ENCODE results near the gene NRG3. TPM values are rescaled to one million over a fixed set of nuclear protein-coding genes. Genes with fewer than 3 reads are reported as not detected.

Gene NRG3
- total RNA-seq, 1 experiment from 2014 or later, result 0.08 TPM

DNA sequence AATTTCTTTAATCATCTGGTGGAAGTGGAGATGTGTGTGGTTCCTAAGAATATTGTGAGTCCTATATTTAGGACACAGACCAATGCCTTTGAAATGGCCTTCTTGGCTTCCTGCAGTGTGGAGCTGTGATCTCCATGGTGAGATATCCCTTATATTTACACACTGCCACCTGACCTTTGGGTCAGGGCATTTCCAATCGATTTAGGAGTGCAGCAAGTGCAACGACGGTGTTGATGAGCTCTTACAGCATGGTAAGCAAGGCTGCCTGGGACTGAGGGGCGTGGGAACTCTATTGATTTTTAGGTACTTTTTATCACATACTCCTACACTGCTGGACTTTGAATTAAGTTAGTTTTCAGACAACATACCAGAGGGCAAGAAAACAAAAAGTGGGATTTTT lies 146.0 kb downstream of the NRG3 start:
- in situ Hi-C loops (cut with HindIII; ENCODE audit: low pct_unique_long_range_greater_than_20kb, low sequenced_read_pairs), result no loop called here
- POLR2A ChIA-PET, result no interaction called here
- BruUV-seq (replicated peaks), result no TSS peak
- no peaks in the 10 kb centered on the region for H3K4me1 ChIP-seq (ENCODE audit: control insufficient read depth, insufficient read depth, low read length)
- TF ChIP-seq TCF7L2 (IDR thresholded peaks at IDR 0.05; ENCODE audit: low read depth, low read length) (no peak), SIN3A (IDR thresholded peaks at IDR 0.05; ENCODE audit: borderline replicate concordance, insufficient read depth, low read depth, low read length) (no peak), POLR2AphosphoS5 (IDR thresholded peaks at IDR 0.05; ENCODE audit: low read depth, low read length) (no peak)
- TF ChIP-seq, protein P1, sequence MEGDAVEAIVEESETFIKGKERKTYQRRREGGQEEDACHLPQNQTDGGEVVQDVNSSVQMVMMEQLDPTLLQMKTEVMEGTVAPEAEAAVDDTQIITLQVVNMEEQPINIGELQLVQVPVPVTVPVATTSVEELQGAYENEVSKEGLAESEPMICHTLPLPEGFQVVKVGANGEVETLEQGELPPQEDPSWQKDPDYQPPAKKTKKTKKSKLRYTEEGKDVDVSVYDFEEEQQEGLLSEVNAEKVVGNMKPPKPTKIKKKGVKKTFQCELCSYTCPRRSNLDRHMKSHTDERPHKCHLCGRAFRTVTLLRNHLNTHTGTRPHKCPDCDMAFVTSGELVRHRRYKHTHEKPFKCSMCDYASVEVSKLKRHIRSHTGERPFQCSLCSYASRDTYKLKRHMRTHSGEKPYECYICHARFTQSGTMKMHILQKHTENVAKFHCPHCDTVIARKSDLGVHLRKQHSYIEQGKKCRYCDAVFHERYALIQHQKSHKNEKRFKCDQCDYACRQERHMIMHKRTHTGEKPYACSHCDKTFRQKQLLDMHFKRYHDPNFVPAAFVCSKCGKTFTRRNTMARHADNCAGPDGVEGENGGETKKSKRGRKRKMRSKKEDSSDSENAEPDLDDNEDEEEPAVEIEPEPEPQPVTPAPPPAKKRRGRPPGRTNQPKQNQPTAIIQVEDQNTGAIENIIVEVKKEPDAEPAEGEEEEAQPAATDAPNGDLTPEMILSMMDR (IDR thresholded peaks at IDR 0.05), result no peak
- TF ChIP-seq, protein P2, sequence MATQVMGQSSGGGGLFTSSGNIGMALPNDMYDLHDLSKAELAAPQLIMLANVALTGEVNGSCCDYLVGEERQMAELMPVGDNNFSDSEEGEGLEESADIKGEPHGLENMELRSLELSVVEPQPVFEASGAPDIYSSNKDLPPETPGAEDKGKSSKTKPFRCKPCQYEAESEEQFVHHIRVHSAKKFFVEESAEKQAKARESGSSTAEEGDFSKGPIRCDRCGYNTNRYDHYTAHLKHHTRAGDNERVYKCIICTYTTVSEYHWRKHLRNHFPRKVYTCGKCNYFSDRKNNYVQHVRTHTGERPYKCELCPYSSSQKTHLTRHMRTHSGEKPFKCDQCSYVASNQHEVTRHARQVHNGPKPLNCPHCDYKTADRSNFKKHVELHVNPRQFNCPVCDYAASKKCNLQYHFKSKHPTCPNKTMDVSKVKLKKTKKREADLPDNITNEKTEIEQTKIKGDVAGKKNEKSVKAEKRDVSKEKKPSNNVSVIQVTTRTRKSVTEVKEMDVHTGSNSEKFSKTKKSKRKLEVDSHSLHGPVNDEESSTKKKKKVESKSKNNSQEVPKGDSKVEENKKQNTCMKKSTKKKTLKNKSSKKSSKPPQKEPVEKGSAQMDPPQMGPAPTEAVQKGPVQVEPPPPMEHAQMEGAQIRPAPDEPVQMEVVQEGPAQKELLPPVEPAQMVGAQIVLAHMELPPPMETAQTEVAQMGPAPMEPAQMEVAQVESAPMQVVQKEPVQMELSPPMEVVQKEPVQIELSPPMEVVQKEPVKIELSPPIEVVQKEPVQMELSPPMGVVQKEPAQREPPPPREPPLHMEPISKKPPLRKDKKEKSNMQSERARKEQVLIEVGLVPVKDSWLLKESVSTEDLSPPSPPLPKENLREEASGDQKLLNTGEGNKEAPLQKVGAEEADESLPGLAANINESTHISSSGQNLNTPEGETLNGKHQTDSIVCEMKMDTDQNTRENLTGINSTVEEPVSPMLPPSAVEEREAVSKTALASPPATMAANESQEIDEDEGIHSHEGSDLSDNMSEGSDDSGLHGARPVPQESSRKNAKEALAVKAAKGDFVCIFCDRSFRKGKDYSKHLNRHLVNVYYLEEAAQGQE (IDR thresholded peaks at IDR 0.05; ENCODE audit: insufficient read depth in 1 of 2, low read depth in 2 of 2, low read length in 1 of 2), result no peak
- intact Hi-C loops (cut with micrococcal nuclease; ENCODE audit: unreplicated experiment), result no loop called here
- H3K9me3 ChIP-seq (ENCODE audit: control insufficient read depth, insufficient read depth, low read depth, low read length), result peaks cover 3% of the 10 kb centered on the region; the same call in 1 of the 2 replicates
- H3K4me3 ChIP-seq (ENCODE audit: low read depth in 2 of 2, low read length in 2 of 2), result no peak overlapping the region
- H3K27me3 ChIP-seq (ENCODE audit: control insufficient read depth, insufficient read depth, low read length), result no peaks in the 10 kb centered on the region
- ATAC-seq, result no peak
- CTCF ChIA-PET, result no interaction called here
- DNase-seq (ENCODE audit: low read depth, low spot score), result no peak
- H3K36me3 ChIP-seq (ENCODE audit: control insufficient read depth, insufficient read depth, low read length), result no peaks in the 10 kb centered on the region
- H3K27ac ChIP-seq (ENCODE audit: low read length), result no peak overlapping the region

DNA sequence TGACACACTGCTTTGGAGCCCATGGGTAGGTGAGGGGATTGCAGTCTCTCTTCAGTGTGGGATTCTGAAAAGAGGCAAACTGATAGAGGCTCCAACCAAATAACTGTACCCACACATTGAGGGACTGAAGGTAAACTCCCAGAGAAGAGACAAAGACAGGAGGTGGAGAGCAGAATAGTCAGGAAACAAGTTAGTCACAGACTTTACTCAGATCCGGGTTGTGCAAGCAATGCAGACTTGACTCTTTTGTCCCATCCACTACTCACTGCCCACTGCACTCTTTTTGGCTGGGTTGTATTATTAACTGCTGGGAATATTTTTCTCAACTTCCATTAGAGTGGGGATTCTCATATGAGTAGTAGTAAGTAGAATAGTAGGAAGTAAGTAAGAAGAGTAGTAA lies 152.7 kb downstream of the NRG3 start:
- ATAC-seq, result no peak
- Histone ChIP-seq H3K27ac (ENCODE audit: low read length) (no peak overlapping the region), H3K4me3 (ENCODE audit: low read depth in 2 of 2, low read length in 2 of 2) (no peak overlapping the region), H3K36me3 (ENCODE audit: control insufficient read depth, insufficient read depth, low read length) (no peaks in the 10 kb centered on the region), H3K9me3 (ENCODE audit: control insufficient read depth, insufficient read depth, low read depth, low read length) (no peaks in the 10 kb centered on the region), H3K27me3 (ENCODE audit: control insufficient read depth, insufficient read depth, low read length) (no peaks in the 10 kb centered on the region), H3K4me1 (ENCODE audit: control insufficient read depth, insufficient read depth, low read length) (no peaks in the 10 kb centered on the region)
- DNase-seq (ENCODE audit: low read depth, low spot score), result no peak
- intact Hi-C loops (cut with micrococcal nuclease; ENCODE audit: unreplicated experiment) (no loop called here), in situ Hi-C loops (cut with HindIII; ENCODE audit: low pct_unique_long_range_greater_than_20kb, low sequenced_read_pairs) (no loop called here)
- no TSS peak for BruUV-seq (replicated peaks)
- ChIA-PET POLR2A (no interaction called here), CTCF (no interaction called here)
- TF ChIP-seq, protein P2 (IDR thresholded peaks at IDR 0.05; ENCODE audit: insufficient read depth in 1 of 2, low read depth in 2 of 2, low read length in 1 of 2), result no peak
- TF ChIP-seq, protein P1 (IDR thresholded peaks at IDR 0.05), result no peak
- no peak for TF ChIP-seq POLR2AphosphoS5 (IDR thresholded peaks at IDR 0.05; ENCODE audit: low read depth, low read length)
- no peak for TF ChIP-seq TCF7L2 (IDR thresholded peaks at IDR 0.05; ENCODE audit: low read depth, low read length)
- no peak for TF ChIP-seq SIN3A (IDR thresholded peaks at IDR 0.05; ENCODE audit: borderline replicate concordance, insufficient read depth, low read depth, low read length)

Data from Panc1 (cell line).